H4 (cell line): Measurements from ENCODE around the gene FIGNL1. TPM values are rescaled to one million over a fixed set of nuclear protein-coding genes. Genes with fewer than 3 reads are reported as not detected.

ENCODE experiments used
- DNase-seq: peaks from one replicate; pipeline ENCODE4 v3.0.0-alpha.2; 2015; ENCODE audit warnings: low spot score
- total RNA-seq: library from RNA; depleted of rRNA; stranded (reverse); fragments of >200 nt; shearing (Covaris generic); gene quantifications from 2 replicates; pipeline ENCODE4 v1.2.3, GENCODE V29; 2014; rRNA removed

The FIGNL1 gene
- total RNA-seq, 1 experiment from 2014 or later: 46.2 TPM

GRCh38 chr7:50399206-50399605, 50.9 kb downstream of the FIGNL1 start:
- DNase-seq: no peak

- DNase-seq: no peak
Measured at GRCh38 chr7:50397971-50398324, 52.2 kb downstream of the FIGNL1 start.

GRCh38 chr7:50397320-50397970, 52.7 kb downstream of the FIGNL1 start:
- DNase-seq: no peak

- DNase-seq: no peak
Measured at GRCh38 chr7:50396856-50397255, 53.3 kb downstream of the FIGNL1 start.

- no peak for DNase-seq
Measured at GRCh38 chr7:50394315-50394714, 55.8 kb downstream of the FIGNL1 start.

Other genes with a start within 250 kb of the FIGNL1 start
- 0.06 and 1.2 TPM in 2 replicates for gene IKZF1, start 145.6 kb downstream of the FIGNL1 start, total RNA-seq
- gene DDC, start 115.1 kb upstream of the FIGNL1 start, total RNA-seq: not detected in 2 replicates